Hepatocyte (in vitro differentiated cells): ENCODE results near the gene OST4.

ENCODE experiments used
- EZH2phosphoT487 ChIP-seq: fragments of 200-600 bp; sonication (generic); IDR thresholded peaks from one replicate; pipeline ENCODE4 v1.6.1; 2018; ENCODE audit warnings: antibody characterized with exemption, mild to moderate bottlenecking, low read depth, moderate library complexity; ENCODE audit not compliant: unreplicated experiment, severe bottlenecking
- TF ChIP-seq, protein P1 (sequence below): fragments of 200-600 bp; sonication (generic); IDR thresholded peaks from 2 replicates; pipeline ENCODE4 v1.5.1; 2016; ENCODE audit warnings: antibody characterized with exemption, mild to moderate bottlenecking; ENCODE audit not compliant: poor library complexity

DNA sequence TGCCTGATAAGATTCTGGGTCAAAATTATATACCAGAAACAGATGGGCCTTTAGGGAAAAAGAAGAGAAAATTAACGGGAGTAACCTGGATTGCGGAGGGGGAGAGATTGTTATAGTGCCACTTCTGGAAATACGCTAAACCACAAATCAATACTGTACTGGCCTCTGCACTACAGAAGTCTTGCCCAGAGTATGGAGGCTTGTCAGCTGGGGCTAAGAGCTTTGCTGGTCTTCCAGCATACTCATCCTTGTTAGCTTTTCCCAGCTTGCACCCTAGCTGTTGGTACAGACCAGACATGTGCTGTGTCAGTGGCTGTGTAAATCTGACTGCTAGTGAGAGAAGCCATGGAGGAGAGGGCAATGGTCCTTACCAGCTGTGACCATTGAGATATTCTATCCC lies 11.1 kb downstream of the OST4 start:
- TF ChIP-seq, protein P1, sequence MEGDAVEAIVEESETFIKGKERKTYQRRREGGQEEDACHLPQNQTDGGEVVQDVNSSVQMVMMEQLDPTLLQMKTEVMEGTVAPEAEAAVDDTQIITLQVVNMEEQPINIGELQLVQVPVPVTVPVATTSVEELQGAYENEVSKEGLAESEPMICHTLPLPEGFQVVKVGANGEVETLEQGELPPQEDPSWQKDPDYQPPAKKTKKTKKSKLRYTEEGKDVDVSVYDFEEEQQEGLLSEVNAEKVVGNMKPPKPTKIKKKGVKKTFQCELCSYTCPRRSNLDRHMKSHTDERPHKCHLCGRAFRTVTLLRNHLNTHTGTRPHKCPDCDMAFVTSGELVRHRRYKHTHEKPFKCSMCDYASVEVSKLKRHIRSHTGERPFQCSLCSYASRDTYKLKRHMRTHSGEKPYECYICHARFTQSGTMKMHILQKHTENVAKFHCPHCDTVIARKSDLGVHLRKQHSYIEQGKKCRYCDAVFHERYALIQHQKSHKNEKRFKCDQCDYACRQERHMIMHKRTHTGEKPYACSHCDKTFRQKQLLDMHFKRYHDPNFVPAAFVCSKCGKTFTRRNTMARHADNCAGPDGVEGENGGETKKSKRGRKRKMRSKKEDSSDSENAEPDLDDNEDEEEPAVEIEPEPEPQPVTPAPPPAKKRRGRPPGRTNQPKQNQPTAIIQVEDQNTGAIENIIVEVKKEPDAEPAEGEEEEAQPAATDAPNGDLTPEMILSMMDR, result no peak
- no peak for TF ChIP-seq EZH2phosphoT487
